Fibroblast of pulmonary artery (primary cell): ENCODE data around the gene POLR2F.

Experiments
- DNase-seq: peaks from one replicate; pipeline ENCODE4 v3.0.0-alpha.2; 2010; ENCODE audit warnings: low read depth
- H3K4me3 ChIP-seq: replicated peaks from 2 replicates; pipeline ENCODE4 v1.5.1; 2011; ENCODE audit warnings: low read depth, mild to moderate bottlenecking, control low read depth, low read length, moderate library complexity
- CTCF ChIP-seq: IDR thresholded peaks from 2 replicates; pipeline ENCODE4 v1.5.1; 2011; ENCODE audit warnings: mild to moderate bottlenecking, control low read depth, low read length, inconsistent platforms; ENCODE audit errors: missing control alignments

POLR2F gene

GRCh38 chr22:37909766-37910165 lies 43.7 kb upstream of the POLR2F start:
- no peak for TF ChIP-seq CTCF
- no peak overlapping the region for H3K4me3 ChIP-seq
- no peak for DNase-seq

GRCh38 chr22:37910890-37911672 lies 42.4 kb upstream of the POLR2F start:
- no peak for DNase-seq
- no peak overlapping the region for H3K4me3 ChIP-seq
- TF ChIP-seq CTCF = no peak

- no peak for TF ChIP-seq CTCF
- DNase-seq = no peak
- no peak overlapping the region for H3K4me3 ChIP-seq
These were observed 41.8 kb upstream of the POLR2F start for GRCh38 chr22:37911697-37912096.

GRCh38 chr22:37912171-37912570 lies 41.3 kb upstream of the POLR2F start:
- H3K4me3 ChIP-seq = no peak overlapping the region
- no peak for DNase-seq
- no peak for TF ChIP-seq CTCF

GRCh38 chr22:37913233-37913721 lies 40.2 kb upstream of the POLR2F start:
- no peak overlapping the region for H3K4me3 ChIP-seq
- no peak for TF ChIP-seq CTCF
- DNase-seq = no peak

GRCh38 chr22:37916311-37916710 lies 37.2 kb upstream of the POLR2F start:
- no peak for DNase-seq
- no peak overlapping the region for H3K4me3 ChIP-seq
- TF ChIP-seq CTCF = no peak
